HG03558 (cell line): Measurements from ENCODE around the gene AP1S3.

ENCODE experiments used
- ATAC-seq: cut with Tn5 transposase; IDR thresholded peaks from one replicate; pipeline ENCODE4 v1.9.1; 2021; ENCODE audit warnings: moderate number of reproducible peaks; ENCODE audit not compliant: unreplicated experiment; ENCODE audit errors: extremely low read depth

AP1S3 gene

DNA sequence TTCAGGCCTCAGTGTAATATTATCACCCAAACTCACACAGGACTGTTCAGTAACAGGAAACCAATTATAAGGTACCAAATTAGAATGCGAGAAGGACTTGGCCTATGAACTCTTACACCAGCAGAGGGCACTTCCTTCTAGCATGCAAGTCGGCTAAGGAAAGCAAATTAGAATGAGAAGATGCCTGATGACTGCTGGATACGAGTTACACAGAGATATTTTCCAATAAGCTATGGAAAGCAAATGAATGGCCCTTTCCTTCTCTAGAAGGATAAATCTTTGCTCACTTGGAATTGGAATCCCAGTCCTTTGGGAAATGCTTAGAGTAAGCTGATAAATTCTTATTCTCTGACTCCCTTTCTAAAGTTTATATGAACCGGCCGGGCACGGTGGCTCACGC, 109.8 kb downstream of the AP1S3 start:
- peak; percentile 87 for ATAC-seq

DNA sequence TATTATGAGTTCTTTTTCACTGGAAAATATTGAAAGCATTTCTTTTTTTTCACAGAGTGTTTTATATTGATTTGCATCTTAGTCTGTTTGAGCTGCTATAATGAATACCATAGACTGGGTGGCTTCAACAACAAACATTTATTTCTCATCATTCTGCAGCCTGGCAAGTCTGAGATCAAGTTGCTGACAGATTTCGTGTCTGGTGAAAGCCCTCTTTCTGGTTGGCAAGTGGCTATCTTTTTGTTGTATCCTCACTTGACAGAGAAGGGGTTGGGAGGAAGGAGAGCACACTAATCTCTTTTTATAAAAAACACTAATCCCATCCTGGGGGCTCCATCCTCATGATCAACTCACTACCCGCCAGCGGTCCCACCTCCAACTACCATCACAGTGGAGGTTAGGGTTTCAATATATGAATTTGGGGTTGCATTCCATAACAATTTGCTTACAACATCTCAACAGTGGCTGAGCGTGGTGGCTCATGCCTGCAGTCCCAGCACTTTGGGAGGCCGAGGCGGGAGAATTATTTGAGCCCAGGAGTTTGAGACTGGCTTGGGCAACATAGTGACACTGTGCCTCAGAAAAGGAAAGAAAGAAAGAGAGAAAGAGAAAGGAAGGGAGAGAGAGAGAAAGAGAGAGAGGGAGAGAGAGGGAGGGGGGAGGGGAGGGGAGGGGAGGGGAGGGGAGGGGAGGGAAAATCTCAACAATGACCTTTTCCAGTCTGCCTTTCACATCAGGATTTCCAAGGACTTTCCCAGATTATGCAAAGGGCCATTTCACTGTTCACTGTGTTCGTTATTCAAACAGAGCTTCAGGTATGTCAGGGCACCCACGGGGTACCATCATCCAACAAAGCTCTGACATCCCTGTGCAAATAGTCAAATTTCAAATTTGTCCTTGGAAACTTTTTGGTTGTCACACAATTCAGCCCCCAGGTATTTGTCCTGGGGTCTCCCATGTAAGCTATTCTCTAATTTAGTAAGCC, 111.1 kb downstream of the AP1S3 start:
- ATAC-seq, result no peak

- ATAC-seq, result no peak
These were observed 111.9 kb downstream of the AP1S3 start for GRCh38 chr2:223725494-223725893.

GRCh38 chr2:223724861-223725260, 112.5 kb downstream of the AP1S3 start:
- ATAC-seq, result no peak

GRCh38 chr2:223723954-223724411, 113.4 kb downstream of the AP1S3 start:
- ATAC-seq, result no peak

- ATAC-seq, result no peak
These were observed 115.2 kb downstream of the AP1S3 start for GRCh38 chr2:223722226-223722625.

GRCh38 chr2:223721746-223722145, 115.6 kb downstream of the AP1S3 start:
- no peak for ATAC-seq

- no peak for ATAC-seq
These were observed 117.0 kb downstream of the AP1S3 start for GRCh38 chr2:223720367-223720766.

DNA sequence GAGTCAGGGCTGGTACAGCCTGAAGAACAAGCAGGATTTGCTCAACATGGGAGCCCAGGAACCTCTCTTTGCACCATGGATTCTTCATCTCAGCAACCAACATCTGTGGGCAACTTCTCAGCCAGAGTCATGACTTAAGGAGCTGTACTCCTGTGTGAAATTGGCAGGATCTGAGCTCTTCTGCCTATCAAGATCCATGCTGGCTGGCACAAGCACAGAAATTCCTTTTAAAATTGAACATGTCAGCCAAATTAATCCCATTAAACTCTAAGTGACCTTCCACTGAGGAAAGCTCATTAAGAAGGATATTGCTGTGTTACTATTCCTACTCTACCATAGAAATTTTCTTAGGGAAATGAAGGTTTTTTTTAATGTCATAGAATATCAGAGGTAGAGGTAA, 124.7 kb downstream of the AP1S3 start:
- no peak for ATAC-seq

DNA sequence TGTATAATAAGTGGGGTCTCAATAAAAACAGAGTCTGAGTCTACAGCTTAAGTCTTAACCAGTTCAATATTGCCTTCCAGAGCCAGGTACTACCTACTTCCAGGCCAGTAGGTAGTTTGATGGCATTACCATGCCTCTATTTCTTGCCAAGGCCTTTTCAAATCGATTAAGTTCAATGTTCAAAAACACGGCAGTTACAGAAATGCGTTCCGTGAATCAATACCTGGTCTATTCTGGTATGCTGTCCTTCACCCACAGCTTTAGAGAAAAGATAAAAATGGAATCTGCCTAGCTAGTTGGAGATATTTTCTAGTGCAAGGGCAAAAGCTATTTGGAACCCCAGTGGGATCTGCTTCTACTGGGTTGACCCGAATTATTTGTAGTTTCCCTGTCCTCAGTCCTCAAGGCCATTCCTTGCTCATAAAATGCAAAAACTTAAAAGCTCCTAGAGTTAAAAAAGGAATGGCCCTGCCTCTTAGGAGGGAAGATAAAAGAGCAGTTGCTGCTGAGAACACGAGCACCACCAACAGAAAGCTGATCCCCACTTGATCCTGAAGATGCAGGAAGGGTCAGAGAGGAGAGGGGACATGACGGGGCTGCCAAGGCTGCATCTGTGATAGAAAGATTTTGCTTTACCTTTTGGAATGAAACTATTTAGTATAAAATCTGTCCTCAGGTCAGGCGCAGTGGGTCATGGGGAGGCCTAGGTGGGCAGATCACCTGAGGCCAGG, 125.6 kb downstream of the AP1S3 start:
- no peak for ATAC-seq
